Measurements from ENCODE around the gene ANAPC4.

The ANAPC4 gene

GRCh38 chr4:25439918-25440477, 62.9 kb downstream of the ANAPC4 start:
- Mint-ChIP-seq H3K9me3 (no peaks in the 10 kb centered on the region), H3K4me1 (ENCODE audit: low read depth) (no peaks in the 10 kb centered on the region), H3K27me3 (ENCODE audit: low read depth) (no peaks in the 10 kb centered on the region), H3K27ac (no peak overlapping the region), H3K36me3 (ENCODE audit: low read depth) (no peaks in the 10 kb centered on the region), H3K4me3 (no peak overlapping the region)

- no peak overlapping the region for H3K4me3 Mint-ChIP-seq
- no peaks in the 10 kb centered on the region for H3K4me1 Mint-ChIP-seq (ENCODE audit: low read depth)
- no peaks in the 10 kb centered on the region for H3K27me3 Mint-ChIP-seq (ENCODE audit: low read depth)
- H3K9me3 Mint-ChIP-seq = no peaks in the 10 kb centered on the region
- H3K36me3 Mint-ChIP-seq (ENCODE audit: low read depth) = no peaks in the 10 kb centered on the region
- H3K27ac Mint-ChIP-seq = no peak overlapping the region
Observed at GRCh38 chr4:25440478-25441030, 63.5 kb downstream of the ANAPC4 start.

GRCh38 chr4:25441519-25442117, 64.6 kb downstream of the ANAPC4 start:
- Mint-ChIP-seq H3K36me3 (ENCODE audit: low read depth) (no peaks in the 10 kb centered on the region), H3K27me3 (ENCODE audit: low read depth) (no peaks in the 10 kb centered on the region), H3K4me1 (ENCODE audit: low read depth) (no peaks in the 10 kb centered on the region), H3K27ac (no peak overlapping the region), H3K9me3 (no peaks in the 10 kb centered on the region), H3K4me3 (no peak overlapping the region)

- Mint-ChIP-seq H3K4me1 (ENCODE audit: low read depth) (no peaks in the 10 kb centered on the region), H3K4me3 (no peak overlapping the region), H3K9me3 (no peaks in the 10 kb centered on the region), H3K27ac (no peak overlapping the region), H3K27me3 (ENCODE audit: low read depth) (no peaks in the 10 kb centered on the region), H3K36me3 (ENCODE audit: low read depth) (no peaks in the 10 kb centered on the region)
Observed at GRCh38 chr4:25442863-25443307, 65.8 kb downstream of the ANAPC4 start.

GRCh38 chr4:25443851-25444250, 66.8 kb downstream of the ANAPC4 start:
- Mint-ChIP-seq H3K36me3 (ENCODE audit: low read depth) (no peaks in the 10 kb centered on the region), H3K9me3 (no peaks in the 10 kb centered on the region), H3K27ac (no peak overlapping the region), H3K4me1 (ENCODE audit: low read depth) (no peaks in the 10 kb centered on the region), H3K27me3 (ENCODE audit: low read depth) (no peaks in the 10 kb centered on the region), H3K4me3 (no peak overlapping the region)

GRCh38 chr4:25446611-25447010, 69.5 kb downstream of the ANAPC4 start:
- Mint-ChIP-seq H3K27me3 (ENCODE audit: low read depth) (no peaks in the 10 kb centered on the region), H3K9me3 (no peaks in the 10 kb centered on the region), H3K4me3 (no peak overlapping the region), H3K27ac (no peak overlapping the region), H3K4me1 (ENCODE audit: low read depth) (no peaks in the 10 kb centered on the region), H3K36me3 (ENCODE audit: low read depth) (no peaks in the 10 kb centered on the region)

GRCh38 chr4:25448379-25449109, 71.5 kb downstream of the ANAPC4 start:
- no peaks in the 10 kb centered on the region for H3K27me3 Mint-ChIP-seq (ENCODE audit: low read depth)
- no peak overlapping the region for H3K4me3 Mint-ChIP-seq
- no peak overlapping the region for H3K27ac Mint-ChIP-seq
- H3K4me1 Mint-ChIP-seq (ENCODE audit: low read depth) = peaks cover 1% of the 10 kb centered on the region
- H3K9me3 Mint-ChIP-seq = no peaks in the 10 kb centered on the region
- H3K36me3 Mint-ChIP-seq (ENCODE audit: low read depth) = no peaks in the 10 kb centered on the region

- Mint-ChIP-seq H3K27ac (no peak overlapping the region), H3K36me3 (ENCODE audit: low read depth) (no peaks in the 10 kb centered on the region), H3K4me3 (no peak overlapping the region), H3K4me1 (ENCODE audit: low read depth) (peaks cover 1% of the 10 kb centered on the region), H3K27me3 (ENCODE audit: low read depth) (no peaks in the 10 kb centered on the region), H3K9me3 (no peaks in the 10 kb centered on the region)
Observed at GRCh38 chr4:25449270-25449669, 72.2 kb downstream of the ANAPC4 start.

- Mint-ChIP-seq H3K4me1 (ENCODE audit: low read depth) (peaks cover 1% of the 10 kb centered on the region), H3K27ac (no peak overlapping the region), H3K9me3 (no peaks in the 10 kb centered on the region), H3K4me3 (no peak overlapping the region), H3K27me3 (ENCODE audit: low read depth) (no peaks in the 10 kb centered on the region), H3K36me3 (ENCODE audit: low read depth) (no peaks in the 10 kb centered on the region)
Observed at GRCh38 chr4:25449688-25450087, 72.6 kb downstream of the ANAPC4 start.

GRCh38 chr4:25450491-25450901, 73.4 kb downstream of the ANAPC4 start:
- Mint-ChIP-seq H3K27ac (no peak overlapping the region), H3K9me3 (no peaks in the 10 kb centered on the region), H3K4me3 (no peak overlapping the region), H3K4me1 (ENCODE audit: low read depth) (peaks cover 1% of the 10 kb centered on the region), H3K36me3 (ENCODE audit: low read depth) (no peaks in the 10 kb centered on the region), H3K27me3 (ENCODE audit: low read depth) (no peaks in the 10 kb centered on the region)

- no peak overlapping the region for H3K4me3 Mint-ChIP-seq
- H3K27me3 Mint-ChIP-seq (ENCODE audit: low read depth) = no peaks in the 10 kb centered on the region
- H3K36me3 Mint-ChIP-seq (ENCODE audit: low read depth) = no peaks in the 10 kb centered on the region
- no peaks in the 10 kb centered on the region for H3K9me3 Mint-ChIP-seq
- H3K4me1 Mint-ChIP-seq (ENCODE audit: low read depth) = peaks cover 1% of the 10 kb centered on the region
- H3K27ac Mint-ChIP-seq = no peak overlapping the region
Observed at GRCh38 chr4:25451676-25452075, 74.6 kb downstream of the ANAPC4 start.

GRCh38 chr4:25452081-25452480, 75.0 kb downstream of the ANAPC4 start:
- H3K9me3 Mint-ChIP-seq = no peaks in the 10 kb centered on the region
- H3K36me3 Mint-ChIP-seq (ENCODE audit: low read depth) = no peaks in the 10 kb centered on the region
- H3K27me3 Mint-ChIP-seq (ENCODE audit: low read depth) = no peaks in the 10 kb centered on the region
- H3K27ac Mint-ChIP-seq = no peak overlapping the region
- H3K4me3 Mint-ChIP-seq = no peak overlapping the region
- peaks cover 1% of the 10 kb centered on the region for H3K4me1 Mint-ChIP-seq (ENCODE audit: low read depth)

GRCh38 chr4:25454476-25454875, 77.4 kb downstream of the ANAPC4 start:
- no peaks in the 10 kb centered on the region for H3K9me3 Mint-ChIP-seq
- H3K27ac Mint-ChIP-seq = no peak overlapping the region
- no peaks in the 10 kb centered on the region for H3K27me3 Mint-ChIP-seq (ENCODE audit: low read depth)
- peaks cover 1% of the 10 kb centered on the region for H3K4me1 Mint-ChIP-seq (ENCODE audit: low read depth)
- no peak overlapping the region for H3K4me3 Mint-ChIP-seq
- H3K36me3 Mint-ChIP-seq (ENCODE audit: low read depth) = no peaks in the 10 kb centered on the region

- Mint-ChIP-seq H3K4me3 (no peak overlapping the region), H3K27me3 (ENCODE audit: low read depth) (no peaks in the 10 kb centered on the region), H3K36me3 (ENCODE audit: low read depth) (no peaks in the 10 kb centered on the region), H3K27ac (no peak overlapping the region), H3K9me3 (no peaks in the 10 kb centered on the region), H3K4me1 (ENCODE audit: low read depth) (peaks cover 1% of the 10 kb centered on the region)
Observed at GRCh38 chr4:25457053-25457715, 80.1 kb downstream of the ANAPC4 start.
